ENCODE data around the gene PAQR5.
"Not testable (repeated sequence)": the region's sequence is repeated elsewhere in the genome, so short reads cannot be mapped to it uniquely, and the experiment has no call there.

Gene PAQR5

DNA sequence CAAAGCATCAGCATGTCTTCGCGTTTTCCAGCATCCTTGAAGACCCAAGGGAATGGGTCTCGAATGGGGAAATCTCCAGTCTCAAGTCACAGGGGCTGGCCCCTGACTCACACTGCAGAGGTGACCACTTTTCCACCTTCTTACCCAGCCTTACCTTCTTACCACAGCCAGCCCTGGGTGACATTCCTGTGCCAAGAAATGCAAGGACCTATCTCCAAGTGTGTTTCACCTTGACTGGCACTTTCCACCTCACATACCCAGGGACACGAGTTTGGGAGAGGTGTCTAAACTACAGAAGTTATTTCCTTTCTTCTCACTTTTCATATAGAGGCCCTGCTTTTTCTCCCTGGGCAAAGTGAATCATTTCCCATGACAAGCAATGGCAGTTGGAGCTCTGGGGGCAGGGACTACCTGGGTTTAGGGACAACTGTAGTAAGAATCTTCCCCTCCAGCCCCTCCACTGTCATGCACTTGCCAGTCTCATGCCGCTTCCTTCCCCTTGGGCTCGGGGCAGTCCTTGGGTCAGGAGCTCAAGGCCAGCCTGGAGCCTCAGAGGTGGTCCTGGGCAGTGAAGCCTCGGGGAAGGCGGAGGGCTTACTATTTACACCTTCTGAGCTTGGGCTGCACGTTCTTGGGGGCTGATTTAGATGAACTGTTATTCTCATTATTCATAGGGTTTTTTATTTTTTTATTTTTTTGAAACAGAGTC is 16.8 kb downstream of the PAQR5 start:
- no peak for DNase-seq (ENCODE audit: low read depth in 2 of 2, low spot score in 1 of 2)

- no peak for DNase-seq (ENCODE audit: low read depth in 2 of 2, low spot score in 1 of 2)
Measured at GRCh38 chr15:69316291-69316690, 17.6 kb downstream of the PAQR5 start.

DNA sequence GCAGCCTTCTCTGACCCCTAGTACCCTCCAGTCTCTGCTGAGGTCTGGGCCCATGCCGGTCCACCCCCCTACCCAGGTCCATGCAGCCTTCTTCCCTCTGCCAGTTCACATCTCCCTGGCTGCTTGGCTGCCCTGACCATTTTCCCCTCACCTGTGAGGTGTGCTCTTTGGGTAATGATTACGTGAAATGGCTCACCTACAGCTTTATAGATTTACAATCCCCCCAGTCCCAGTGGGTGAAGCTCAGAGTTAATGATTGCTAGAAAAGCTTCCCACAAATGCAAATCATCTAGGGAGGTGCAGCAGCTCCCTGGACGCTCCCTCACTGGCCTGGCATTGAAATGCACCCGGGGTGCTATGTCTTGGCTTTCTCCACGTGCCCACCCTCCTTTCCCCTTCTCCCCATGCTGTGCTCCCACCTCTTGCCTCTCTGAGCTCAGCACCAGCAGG is 18.7 kb downstream of the PAQR5 start:
- no peak for DNase-seq (ENCODE audit: low read depth in 2 of 2, low spot score in 1 of 2)

- DNase-seq (ENCODE audit: low read depth in 2 of 2, low spot score in 1 of 2): no peak
Measured at GRCh38 chr15:69318033-69318432, 19.3 kb downstream of the PAQR5 start.

DNA sequence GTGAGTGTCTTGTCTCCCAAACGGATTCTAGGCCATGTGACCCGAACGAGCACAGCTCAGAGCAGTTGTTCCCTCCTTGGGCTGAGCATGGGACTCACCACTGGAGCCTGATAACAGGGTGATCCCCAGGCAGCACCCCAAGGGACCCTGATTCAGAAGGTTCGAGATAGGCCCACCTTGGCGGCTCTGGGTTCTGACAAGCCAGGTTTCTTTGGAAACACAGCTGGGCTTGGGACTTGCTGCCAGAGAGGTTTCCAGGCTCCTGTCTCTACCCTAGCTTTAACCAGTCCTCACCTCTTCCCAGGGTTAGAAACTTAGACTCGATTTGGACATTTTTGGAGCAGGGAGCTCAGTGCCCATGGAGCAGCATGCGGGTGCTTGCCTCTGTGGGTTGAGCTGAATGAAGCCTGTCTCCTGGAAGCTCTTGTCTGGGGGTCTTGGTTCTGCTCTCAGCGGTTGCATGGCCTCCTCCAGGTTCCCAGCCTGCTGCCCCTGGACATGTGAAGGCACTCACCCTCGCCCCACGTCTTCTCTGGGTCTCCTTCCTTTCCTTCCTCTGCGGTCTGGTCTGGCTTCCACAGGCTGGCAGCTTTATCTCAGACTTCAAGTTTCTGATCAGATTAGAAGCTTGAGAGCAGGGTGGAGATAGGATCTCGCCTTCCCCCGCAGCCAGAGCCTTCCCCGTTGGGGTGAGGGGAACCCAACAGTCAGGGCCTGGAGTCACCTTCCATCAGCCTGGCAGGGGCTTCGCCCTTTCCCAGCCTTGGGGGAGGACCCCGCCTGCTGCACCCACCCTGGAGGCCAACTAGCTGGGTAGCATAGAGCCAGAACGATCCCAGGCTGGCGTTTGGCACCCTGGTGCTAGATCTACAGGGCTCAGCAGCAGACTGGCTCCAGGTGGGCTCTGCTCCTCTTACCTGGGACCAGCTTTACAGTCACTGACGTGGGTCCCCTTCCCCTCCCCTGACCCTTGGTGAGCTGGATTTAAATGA is 21.0 kb downstream of the PAQR5 start:
- no peak for DNase-seq (ENCODE audit: low read depth in 2 of 2, low spot score in 1 of 2)

- no peak for DNase-seq (ENCODE audit: low read depth in 2 of 2, low spot score in 1 of 2)
Measured at GRCh38 chr15:69320977-69321554, 22.4 kb downstream of the PAQR5 start.

GRCh38 chr15:69323893-69324430 is 25.2 kb downstream of the PAQR5 start:
- DNase-seq (ENCODE audit: low read depth in 2 of 2, low spot score in 1 of 2): no peak

DNA sequence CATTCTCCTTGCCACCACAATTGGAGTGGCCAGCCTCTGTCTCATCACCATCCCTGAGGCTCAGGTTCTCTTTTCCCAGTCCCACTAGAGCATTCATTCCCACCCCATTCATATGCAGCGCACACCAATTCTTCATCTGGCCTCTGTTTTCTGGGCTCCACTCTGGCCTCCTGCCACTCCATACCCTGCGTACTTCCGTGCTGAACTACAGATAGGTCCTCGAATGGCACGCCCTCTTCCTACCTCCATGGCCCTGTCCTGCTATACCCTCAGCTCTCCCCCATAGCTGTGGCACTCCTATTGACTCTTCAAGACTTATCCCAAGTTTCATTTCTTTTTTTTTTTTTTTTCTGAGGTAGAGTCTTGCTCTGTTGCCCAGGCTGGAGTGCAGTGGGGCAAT is 25.9 kb downstream of the PAQR5 start:
- DNase-seq (ENCODE audit: low read depth in 2 of 2, low spot score in 1 of 2): no peak

DNA sequence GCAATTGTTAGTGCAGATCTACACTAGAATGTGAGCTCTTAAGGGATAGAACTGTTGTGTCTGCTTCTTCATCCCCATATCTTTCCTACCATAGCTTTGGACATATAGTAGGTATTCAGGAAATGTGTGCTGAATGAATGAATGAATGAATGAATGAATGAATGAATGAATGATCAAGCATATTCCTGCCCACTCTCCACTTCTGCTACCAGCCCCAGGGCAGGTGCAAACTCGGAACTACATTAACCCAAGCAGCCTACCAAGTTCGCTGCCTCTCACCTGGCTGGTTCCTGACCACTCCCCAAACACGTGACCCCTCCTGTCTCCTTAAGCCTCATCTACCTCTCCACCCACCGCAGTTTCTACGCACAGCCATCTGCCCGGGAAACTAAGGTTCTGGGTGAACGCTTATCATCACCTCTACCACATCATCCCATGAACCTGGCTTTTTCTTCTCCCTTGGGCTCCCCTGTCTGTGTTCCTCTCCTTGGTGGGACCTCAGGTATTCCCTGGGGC is 26.8 kb downstream of the PAQR5 start:
- DNase-seq (ENCODE audit: low read depth in 2 of 2, low spot score in 1 of 2): no peak

DNA sequence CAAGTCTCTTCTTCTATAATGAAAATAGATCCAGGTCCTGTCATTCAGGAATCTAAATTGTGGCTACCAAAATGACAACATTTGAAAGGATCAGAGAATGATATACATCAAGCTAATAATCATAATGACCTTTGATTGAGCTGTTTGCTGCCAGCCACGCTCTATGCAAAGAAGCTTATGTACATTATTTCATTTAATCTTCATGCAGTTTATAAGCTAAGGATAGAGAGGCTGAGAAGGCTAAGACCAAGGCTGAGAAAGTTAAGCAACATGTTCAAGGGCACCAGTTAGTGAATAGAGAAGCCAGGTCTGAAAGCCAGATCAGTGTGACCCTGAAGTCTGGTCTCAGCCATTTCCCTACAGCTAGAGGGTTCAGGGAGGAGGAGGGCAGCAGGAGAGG is 29.4 kb downstream of the PAQR5 start:
- DNase-seq (ENCODE audit: low read depth in 2 of 2, low spot score in 1 of 2): no peak

GRCh38 chr15:69328739-69329138 is 30.0 kb downstream of the PAQR5 start:
- DNase-seq (ENCODE audit: low read depth in 2 of 2, low spot score in 1 of 2): no peak

DNA sequence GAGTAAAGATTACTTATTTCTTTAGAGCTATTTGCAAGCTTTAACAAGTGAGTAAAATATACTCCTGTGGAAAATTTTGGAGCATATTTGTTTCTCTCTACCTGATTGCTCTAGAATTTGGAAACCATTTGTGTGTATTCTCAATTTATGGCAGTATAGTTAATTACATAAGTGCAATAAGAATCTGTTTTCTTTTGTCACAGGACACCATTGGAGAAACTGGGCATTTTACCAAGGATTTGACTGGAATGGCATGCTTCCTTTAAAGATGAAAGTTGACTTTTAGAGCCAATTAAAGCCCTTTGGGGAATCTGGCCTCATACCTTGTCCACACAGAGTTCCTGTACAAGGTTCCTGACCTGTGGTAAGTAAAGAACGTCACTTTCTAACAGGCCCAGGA is 38.4 kb downstream of the PAQR5 start:
- no peak for DNase-seq (ENCODE audit: low read depth in 2 of 2, low spot score in 1 of 2)

DNA sequence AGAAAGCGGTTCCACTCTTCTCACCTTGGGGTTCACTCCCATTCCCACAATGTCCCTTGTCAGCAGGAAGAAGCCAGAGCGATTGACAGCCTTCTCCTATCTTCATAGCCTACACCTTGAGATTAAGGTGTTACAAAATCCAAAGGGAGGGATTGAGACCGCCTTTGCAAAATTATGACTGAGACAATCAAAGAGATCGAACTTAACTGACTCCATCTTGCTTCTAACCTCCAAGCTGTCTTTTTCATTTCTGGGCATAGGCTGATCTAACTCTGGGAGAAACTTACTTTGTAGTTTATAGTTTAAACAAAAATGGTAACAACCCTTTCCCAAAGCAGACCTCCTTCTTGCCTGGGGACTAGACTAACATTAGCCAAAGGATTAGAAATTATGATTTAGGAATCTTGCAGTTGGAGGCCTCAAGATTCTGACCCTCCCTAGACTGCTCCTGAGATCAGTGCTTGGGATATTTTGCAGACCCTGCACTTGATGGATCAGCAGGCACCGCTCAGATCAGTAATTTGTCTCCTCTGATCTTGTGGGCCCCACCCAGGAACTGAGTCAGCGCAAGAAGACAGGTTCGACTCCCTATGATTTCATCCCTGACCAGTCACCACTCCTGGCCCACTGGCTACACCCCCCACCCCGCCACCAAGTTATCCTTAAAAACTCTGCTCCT is 40.0 kb downstream of the PAQR5 start:
- no peak for DNase-seq (ENCODE audit: low read depth in 2 of 2, low spot score in 1 of 2)

GRCh38 chr15:69339214-69339543 is 40.5 kb downstream of the PAQR5 start:
- not testable (repeated sequence) for DNase-seq (ENCODE audit: low read depth in 2 of 2, low spot score in 1 of 2)

DNA sequence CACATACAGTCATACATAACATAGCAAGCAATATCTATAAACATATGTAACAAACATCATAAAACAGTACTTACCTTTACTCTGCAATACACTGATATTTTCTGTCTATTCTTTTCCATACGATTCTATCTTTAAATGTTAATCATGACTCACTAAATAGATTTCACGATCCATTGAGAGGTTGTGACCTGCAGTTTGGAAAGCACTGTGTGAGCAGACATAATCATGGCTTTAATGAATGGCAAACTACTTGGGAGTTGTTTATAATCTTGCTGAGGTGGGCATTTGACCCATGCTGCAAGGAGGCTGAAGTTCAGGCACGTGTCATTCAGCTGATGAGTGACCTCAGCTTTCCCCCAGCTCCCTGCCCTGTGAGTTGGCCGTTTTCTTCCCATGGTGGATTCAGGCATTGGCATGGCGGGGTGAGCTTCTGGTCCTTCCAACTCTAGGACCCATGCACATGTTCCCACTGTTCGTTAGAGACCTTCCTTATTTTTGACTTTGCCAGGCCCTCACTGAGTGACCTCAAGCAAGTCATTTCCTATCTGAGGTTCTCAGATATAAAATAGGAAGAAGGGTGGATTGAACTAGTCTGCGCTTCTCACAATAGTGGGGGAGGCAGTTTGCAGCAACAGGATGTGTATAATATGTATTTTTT is 41.7 kb downstream of the PAQR5 start:
- no peak for DNase-seq (ENCODE audit: low read depth in 2 of 2, low spot score in 1 of 2)

- DNase-seq (ENCODE audit: low read depth in 2 of 2, low spot score in 1 of 2): no peak
Measured at GRCh38 chr15:69341356-69341755, 42.6 kb downstream of the PAQR5 start.

GRCh38 chr15:69342460-69343076 is 43.9 kb downstream of the PAQR5 start:
- DNase-seq (ENCODE audit: low read depth in 2 of 2, low spot score in 1 of 2): no peak

- DNase-seq (ENCODE audit: low read depth in 2 of 2, low spot score in 1 of 2): no peak
Measured at GRCh38 chr15:69343133-69343532, 44.4 kb downstream of the PAQR5 start.

DNA sequence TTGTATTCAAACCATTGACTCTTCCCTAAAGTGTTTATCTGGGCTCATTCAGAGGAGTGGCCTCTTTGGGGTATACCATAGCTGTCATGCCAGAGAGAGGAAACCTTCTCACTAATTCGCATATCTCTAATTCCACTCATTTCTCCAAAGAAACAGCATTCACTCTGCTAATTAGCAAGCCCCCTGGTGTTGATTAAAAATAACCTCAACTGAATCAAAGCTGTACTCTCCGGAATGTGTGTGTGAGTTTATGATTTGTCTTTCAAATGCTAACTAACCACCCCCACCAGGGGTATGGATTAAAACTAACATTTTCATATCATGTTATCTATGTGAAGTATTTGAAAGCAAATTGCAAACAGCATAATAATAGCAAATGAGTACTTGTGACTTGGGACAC is 45.5 kb downstream of the PAQR5 start:
- no peak for DNase-seq (ENCODE audit: low read depth in 2 of 2, low spot score in 1 of 2)

GRCh38 chr15:69346112-69346511 is 47.4 kb downstream of the PAQR5 start:
- DNase-seq (ENCODE audit: low read depth in 2 of 2, low spot score in 1 of 2): no peak
